SK-N-DZ (cell line): ENCODE measurements around the gene WNK2.
"Not testable (repeated sequence)": the region's sequence is repeated elsewhere in the genome, so short reads cannot be mapped to it uniquely, and the experiment has no call there.

Source experiments
- DNase-seq: peaks from one replicate; pipeline ENCODE4 v3.0.0-alpha.2; 2015; ENCODE audit warnings: low spot score

Gene WNK2

GRCh38 chr9:93326654-93327053 lies 142.7 kb downstream of the WNK2 start:
- no peak for DNase-seq

GRCh38 chr9:93329629-93330280 lies 145.8 kb downstream of the WNK2 start:
- no peak for DNase-seq

- no peak for DNase-seq
Observed at GRCh38 chr9:93332317-93332716, 148.4 kb downstream of the WNK2 start.

- no peak for DNase-seq
Observed at GRCh38 chr9:93336720-93337119, 152.8 kb downstream of the WNK2 start.

- DNase-seq, result not testable (repeated sequence)
Observed at GRCh38 chr9:93338196-93338595, 154.3 kb downstream of the WNK2 start.

GRCh38 chr9:93340091-93340490 lies 156.2 kb downstream of the WNK2 start:
- DNase-seq, result no peak

- not testable (repeated sequence) for DNase-seq
Observed at GRCh38 chr9:93341820-93342219, 157.9 kb downstream of the WNK2 start.

GRCh38 chr9:93342428-93342827 lies 158.5 kb downstream of the WNK2 start:
- DNase-seq, result not testable (repeated sequence)

- DNase-seq, result no peak
Observed at GRCh38 chr9:93343663-93344062, 159.7 kb downstream of the WNK2 start.

- DNase-seq, result peak; percentile 35
Observed at GRCh38 chr9:93345643-93346230, 161.8 kb downstream of the WNK2 start.

GRCh38 chr9:93346231-93347112 lies 162.5 kb downstream of the WNK2 start:
- DNase-seq, result peak; percentile 47

GRCh38 chr9:93347371-93347975 lies 163.5 kb downstream of the WNK2 start:
- DNase-seq, result not testable (repeated sequence)

GRCh38 chr9:93353413-93354310 lies 169.7 kb downstream of the WNK2 start:
- not testable (repeated sequence) for DNase-seq

- no peak for DNase-seq
Observed at GRCh38 chr9:93354451-93354850, 170.5 kb downstream of the WNK2 start.

GRCh38 chr9:93355827-93356226 lies 171.9 kb downstream of the WNK2 start:
- DNase-seq, result no peak

- DNase-seq, result no peak
Observed at GRCh38 chr9:93357649-93358048, 173.7 kb downstream of the WNK2 start.

GRCh38 chr9:93359907-93360306 lies 176.0 kb downstream of the WNK2 start:
- DNase-seq, result not testable (repeated sequence)

- DNase-seq, result no peak
Observed at GRCh38 chr9:93361995-93362394, 178.1 kb downstream of the WNK2 start.

GRCh38 chr9:93364734-93365426 lies 180.9 kb downstream of the WNK2 start:
- no peak for DNase-seq

- peak; percentile 7 for DNase-seq
Observed at GRCh38 chr9:93365427-93366118, 181.6 kb downstream of the WNK2 start.
